Astrocyte (in vitro differentiated cells and primary cell): ENCODE results near the gene TGM2. TPM values are rescaled to one million over a fixed set of nuclear protein-coding genes. Genes with fewer than 3 reads are reported as not detected.

ENCODE experiments used
- DNase-seq: peaks from one replicate; pipeline ENCODE4 v3.0.0-alpha.2; 2010; ENCODE audit warnings: low read depth
- FAIRE-seq: peaks from 2 replicates; lab custom pipeline; 2011; peaks lifted over from hg19 to GRCh38; lab: Jason Lieb, UNC
- H2AFZ ChIP-seq: 2 replicates; pipeline ENCODE4 v1.6.0; 2012; ENCODE audit warnings: low read depth, low read length, inconsistent platforms
- H3K27ac ChIP-seq: 2 replicates; pipeline ENCODE4 v1.5.1; 2011; ENCODE audit warnings: low read depth, low read length, inconsistent platforms
- H3K27me3 ChIP-seq: 2 replicates; pipeline ENCODE4 v1.6.0; 2011; ENCODE audit warnings: low read length, inconsistent platforms; ENCODE audit not compliant: insufficient read depth
- H3K36me3 ChIP-seq: 2 replicates; pipeline ENCODE4 v1.5.1; 2011; ENCODE audit warnings: low read length, inconsistent platforms; ENCODE audit not compliant: insufficient read depth
- H3K4me1 ChIP-seq: 2 replicates; pipeline ENCODE4 v1.5.1; 2011; ENCODE audit warnings: low read length, inconsistent platforms; ENCODE audit not compliant: insufficient read depth
- H3K4me2 ChIP-seq: 2 replicates; pipeline ENCODE4 v1.6.0; 2012; ENCODE audit warnings: low read length, inconsistent platforms
- H3K4me3 ChIP-seq: 2 replicates; pipeline ENCODE4 v1.5.1; 2011; ENCODE audit warnings: low read depth, mild to moderate bottlenecking, low read length, inconsistent platforms; ENCODE audit not compliant: insufficient read depth
- H3K79me2 ChIP-seq: 2 replicates; pipeline ENCODE4 v1.6.0; 2012; ENCODE audit warnings: mild to moderate bottlenecking, low read length, inconsistent platforms; ENCODE audit not compliant: insufficient read depth
- H3K9ac ChIP-seq: 2 replicates; pipeline ENCODE4 v1.6.0; 2012; ENCODE audit warnings: mild to moderate bottlenecking, low read length, inconsistent platforms
- H3K9me3 ChIP-seq: 2 replicates; pipeline ENCODE4 v1.5.1; 2012; ENCODE audit warnings: low read depth, mild to moderate bottlenecking, low read length, inconsistent platforms; ENCODE audit not compliant: insufficient read depth
- H4K20me1 ChIP-seq: 2 replicates; pipeline ENCODE4 v1.6.0; 2012; ENCODE audit warnings: low read length, inconsistent platforms; ENCODE audit not compliant: insufficient read depth
- H3K27ac Mint-ChIP-seq: one replicate; pipeline ENCODE4 v1.8.0; 2021; ENCODE audit warnings: mild to moderate bottlenecking, mixed read lengths; ENCODE audit not compliant: unreplicated experiment
- H3K27me3 Mint-ChIP-seq: one replicate; pipeline ENCODE4 v1.8.0; 2021; ENCODE audit warnings: low read depth, mixed read lengths; ENCODE audit not compliant: unreplicated experiment
- H3K36me3 Mint-ChIP-seq: one replicate; pipeline ENCODE4 v1.8.0; 2021; ENCODE audit warnings: low read depth, mixed read lengths; ENCODE audit not compliant: unreplicated experiment
- H3K4me1 Mint-ChIP-seq: one replicate; pipeline ENCODE4 v1.8.0; 2021; ENCODE audit warnings: low read depth, mixed read lengths; ENCODE audit not compliant: unreplicated experiment
- H3K4me3 Mint-ChIP-seq: one replicate; pipeline ENCODE4 v1.8.0; 2021; ENCODE audit warnings: mild to moderate bottlenecking, moderate library complexity, mixed read lengths; ENCODE audit not compliant: unreplicated experiment
- H3K9me3 Mint-ChIP-seq: one replicate; pipeline ENCODE4 v1.8.0; 2021; ENCODE audit warnings: mild to moderate bottlenecking, mixed read lengths; ENCODE audit not compliant: unreplicated experiment
- CTCF ChIP-seq: IDR thresholded peaks from 2 replicates; pipeline ENCODE4 v1.5.1; 2011; ENCODE audit warnings: low read depth, mild to moderate bottlenecking, inconsistent platforms, low read length, moderate library complexity; ENCODE audit not compliant: insufficient read depth
- EZH2 ChIP-seq: IDR thresholded peaks from 2 replicates; pipeline ENCODE4 v1.6.1; 2012; ENCODE audit warnings: mild to moderate bottlenecking, low read length, inconsistent platforms; ENCODE audit not compliant: insufficient read depth
- total RNA-seq: library from RNA; stranded (reverse); gene quantifications from 2 replicates; pipeline ENCODE4 v1.2.1, GENCODE V29; 2021

The TGM2 gene
- total RNA-seq, 1 donor from 2014 or later: 98.9 TPM

- H3K4me3 Mint-ChIP-seq: no peak overlapping the region
- H3K27ac ChIP-seq: peak overlapping the region; percentile 61
These were observed 5.3 kb upstream of the TGM2 start for GRCh38 chr20:38170219-38170825.

GRCh38 chr20:38169636-38170193, 4.6 kb upstream of the TGM2 start:
- Histone ChIP-seq H4K20me1 (no peaks in the 10 kb centered on the region), H3K79me2 (peaks cover 9% of the 10 kb centered on the region), H3K9me3 (no peaks in the 10 kb centered on the region), H2AFZ (no peak overlapping the region), H3K4me1 (peaks cover 62% of the 10 kb centered on the region), H3K9ac (no peak overlapping the region), H3K27ac (no peak overlapping the region), H3K27me3 (no peaks in the 10 kb centered on the region), H3K4me3 (no peak overlapping the region), H3K36me3 (no peaks in the 10 kb centered on the region), H3K4me2 (no peak overlapping the region)
- TF ChIP-seq EZH2 (no peak), CTCF (no peak)
- no peak for FAIRE-seq
- Mint-ChIP-seq H3K4me3 (no peak overlapping the region), H3K27me3 (no peaks in the 10 kb centered on the region), H3K9me3 (no peaks in the 10 kb centered on the region), H3K27ac (peak overlapping the region; percentile 15), H3K4me1 (peaks cover 49% of the 10 kb centered on the region), H3K36me3 (no peaks in the 10 kb centered on the region)
- DNase-seq: no peak

More at GRCh38 chr20:38170219-38170825, 5.3 kb upstream of the TGM2 start:
- H3K4me3 ChIP-seq: no peak overlapping the region
- H3K36me3 ChIP-seq: no peaks in the 10 kb centered on the region
- H3K36me3 Mint-ChIP-seq: no peaks in the 10 kb centered on the region
- peaks cover 49% of the 10 kb centered on the region for H3K4me1 Mint-ChIP-seq
- no peak for DNase-seq
- TF ChIP-seq EZH2: no peak
- TF ChIP-seq CTCF: no peak
- H2AFZ ChIP-seq: no peak overlapping the region
- H3K79me2 ChIP-seq: peaks cover 4% of the 10 kb centered on the region
- peak overlapping the region; percentile 48 for H3K9ac ChIP-seq
- H3K9me3 Mint-ChIP-seq: no peaks in the 10 kb centered on the region
- H4K20me1 ChIP-seq: no peaks in the 10 kb centered on the region
- no peak for FAIRE-seq
- H3K27me3 Mint-ChIP-seq: no peaks in the 10 kb centered on the region
- peak overlapping the region; percentile 15 for H3K27ac Mint-ChIP-seq
- H3K4me1 ChIP-seq: peaks cover 60% of the 10 kb centered on the region
- H3K9me3 ChIP-seq: no peaks in the 10 kb centered on the region
- H3K27me3 ChIP-seq: no peaks in the 10 kb centered on the region
- H3K4me2 ChIP-seq: no peak overlapping the region
